ENCODE measurements around the gene PTPRK.

GRCh38 chr6:128526152-128526914, 5.9 kb upstream of the PTPRK start:
- TF ChIP-seq CTCF (IDR thresholded peaks at IDR 0.05) = no peak
- TF ChIP-seq POLR2A (IDR thresholded peaks at IDR 0.05) = no peak

Data from suprapubic skin (tissue), 3 donors.